ENCODE measurements around the gene CALCB. TPM values are rescaled to one million over a fixed set of nuclear protein-coding genes. Genes with fewer than 3 reads are reported as not detected.

CALCB gene
- total RNA-seq, 1 donor from 2014 or later, result not detected

GRCh38 chr11:15071556-15072255, 1.7 kb upstream of the CALCB start:
- DNase-seq (peak; percentile 39), ATAC-seq (ENCODE audit: poor library complexity) (no peak)
- intact Hi-C loops (cut with DNase I), result loop anchor here (10.0 kb wide), 1 partner anchor 167 kb away; no protein-coding TSS in a partner anchor

GRCh38 chr11:15072551-15073143, 746 bp upstream of the CALCB start:
- no peak for DNase-seq
- ATAC-seq (ENCODE audit: poor library complexity), result no peak
- intact Hi-C loops (cut with DNase I), result loop anchor here (10.0 kb wide), 1 partner anchor 168 kb away; no protein-coding TSS in a partner anchor

DNA sequence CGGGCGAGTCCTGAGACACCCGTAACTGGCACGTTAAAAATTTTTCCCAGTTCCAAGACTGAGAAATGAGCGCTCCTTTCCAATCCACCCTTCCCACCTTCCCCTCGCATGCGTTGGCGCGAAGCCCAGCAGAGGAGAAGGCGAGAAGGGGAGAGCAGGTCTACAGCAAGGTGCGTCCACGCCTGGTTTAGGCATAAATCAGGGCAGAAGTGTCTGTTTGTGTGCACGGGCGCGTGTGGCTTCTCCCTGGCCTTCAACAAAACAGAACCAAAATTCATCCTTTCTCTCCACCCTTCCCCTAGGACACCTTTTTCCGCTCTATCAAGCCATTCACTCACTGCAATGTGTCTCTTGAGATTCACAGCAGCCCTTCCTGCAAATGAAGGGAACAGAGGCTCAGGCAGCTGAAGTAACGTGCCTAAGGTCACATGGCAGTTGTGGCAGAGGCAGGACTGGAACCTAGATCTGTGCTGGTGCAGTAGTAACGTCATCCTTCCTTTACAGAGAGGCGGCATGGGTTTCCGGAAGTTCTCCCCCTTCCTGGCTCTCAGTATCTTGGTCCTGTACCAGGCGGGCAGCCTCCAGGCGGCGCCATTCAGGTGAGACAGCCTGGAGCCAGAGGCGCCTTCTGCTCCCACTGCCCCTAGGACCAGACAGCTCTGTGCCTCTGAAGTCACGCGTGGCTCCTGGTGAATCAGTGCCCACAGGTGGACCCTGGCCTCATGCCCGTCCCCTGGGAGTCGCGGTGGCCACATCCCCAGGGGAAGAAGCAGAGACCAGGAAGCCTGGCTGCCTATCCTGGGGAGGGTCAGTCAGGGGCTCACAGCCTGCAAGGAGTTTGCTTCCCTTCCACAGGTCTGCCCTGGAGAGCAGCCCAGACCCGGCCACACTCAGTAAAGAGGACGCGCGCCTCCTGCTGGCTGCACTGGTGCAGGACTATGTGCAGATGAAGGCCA, 1.1 kb downstream of the CALCB start:
- intact Hi-C loops (cut with DNase I), result loop anchor here (10.0 kb wide), 1 partner anchor 170 kb away; no protein-coding TSS in a partner anchor
- DNase-seq (peak; percentile 93), ATAC-seq (ENCODE audit: poor library complexity) (peak; percentile 95)

DNA sequence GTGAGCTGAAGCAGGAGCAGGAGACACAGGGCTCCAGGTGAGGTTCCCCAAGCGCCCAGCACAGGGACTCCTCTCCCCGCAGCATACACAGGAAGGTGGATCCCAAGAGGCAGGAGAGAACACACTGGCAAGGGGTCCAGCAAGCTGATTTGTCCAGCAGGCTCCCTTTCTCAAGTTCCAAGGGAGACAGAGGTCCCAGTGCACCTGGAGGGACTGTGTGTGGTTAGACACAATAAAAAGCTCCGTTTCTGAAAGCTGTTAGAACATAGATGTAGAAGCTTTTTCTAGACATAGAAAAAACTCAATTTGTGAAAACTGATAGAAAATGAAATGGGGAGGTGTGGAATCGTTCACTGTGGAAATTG, 1.8 kb downstream of the CALCB start:
- DNase-seq (no peak), ATAC-seq (ENCODE audit: poor library complexity) (no peak)
- intact Hi-C loops (cut with DNase I), result loop anchor here (10.0 kb wide), 1 partner anchor 170 kb away; no protein-coding TSS in a partner anchor

DNA sequence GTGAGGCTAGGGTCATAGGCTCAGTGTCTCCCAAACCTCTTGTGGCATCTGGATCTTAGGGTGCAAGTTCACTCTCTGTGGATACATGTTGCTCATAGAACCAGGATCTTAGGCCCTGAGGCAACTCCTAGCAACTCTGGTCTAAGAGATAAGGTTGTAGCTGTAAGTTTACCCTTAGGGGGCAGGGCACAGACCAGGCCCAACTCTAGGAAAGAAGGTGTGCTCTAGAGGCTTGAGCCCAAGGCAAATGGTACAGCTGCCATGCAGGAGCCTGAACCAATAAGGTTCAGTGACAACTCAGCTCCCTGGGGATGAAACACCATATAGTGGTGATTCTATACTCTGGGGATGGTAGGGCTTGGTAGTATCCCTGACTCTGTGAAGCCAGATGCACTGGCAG, 17.8 kb downstream of the CALCB start:
- intact Hi-C loops (cut with DNase I), result no loop called here

GRCh38 chr11:15091625-15092024, 18.2 kb downstream of the CALCB start:
- DNase-seq (no peak), ATAC-seq (ENCODE audit: poor library complexity) (no peak)
- intact Hi-C loops (cut with DNase I), result no loop called here

More for the DNA sequence above, 17.8 kb downstream of the CALCB start:
- no peak for ATAC-seq (ENCODE audit: poor library complexity)
- DNase-seq, result no peak

- no peak for DNase-seq
- intact Hi-C loops (cut with DNase I), result no loop called here
- no peak for ATAC-seq (ENCODE audit: poor library complexity)
Observed at GRCh38 chr11:15093432-15093831, 20.0 kb downstream of the CALCB start.

GRCh38 chr11:15095736-15096228, 22.4 kb downstream of the CALCB start:
- intact Hi-C loops (cut with DNase I), result no loop called here
- DNase-seq (no peak), ATAC-seq (ENCODE audit: poor library complexity) (no peak)

DNA sequence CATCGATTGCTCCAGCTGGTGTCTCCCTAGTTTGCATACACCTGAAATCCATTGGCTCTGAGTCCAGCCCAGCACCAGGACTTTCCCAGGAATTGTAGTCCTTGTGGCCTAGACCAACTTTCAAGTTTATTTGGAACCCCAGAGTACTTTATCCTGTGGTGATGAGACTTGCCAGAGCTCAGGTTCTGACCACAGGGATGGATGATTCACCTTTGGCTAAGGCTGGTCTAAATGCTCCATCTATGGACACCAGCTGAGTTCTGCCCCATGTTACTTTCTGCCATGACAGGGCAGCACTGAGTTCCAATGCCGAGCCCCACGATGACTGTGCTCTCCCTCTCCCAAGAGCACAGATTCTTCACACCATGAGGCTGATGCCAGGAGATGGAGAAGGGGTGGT, 24.0 kb downstream of the CALCB start:
- DNase-seq (no peak), ATAC-seq (ENCODE audit: poor library complexity) (no peak)

DNA sequence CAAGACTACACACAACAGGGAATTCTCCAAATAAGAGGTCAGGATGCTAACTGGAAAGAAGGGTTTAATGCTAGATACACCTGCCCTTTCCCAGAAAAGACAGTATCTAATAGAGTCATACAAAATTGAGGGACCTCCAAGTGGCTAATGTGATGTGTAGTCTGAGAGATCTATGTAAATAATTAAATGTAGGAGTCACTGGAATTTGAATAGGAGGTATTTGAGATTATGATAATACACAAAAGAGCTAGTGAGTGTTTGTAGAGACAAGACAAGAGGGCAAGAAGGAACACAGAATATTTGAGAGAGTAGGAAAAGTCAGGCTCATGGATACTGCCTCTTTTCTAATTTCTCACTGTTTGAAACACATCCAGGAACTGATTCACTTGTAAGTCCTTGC, 25.9 kb downstream of the CALCB start:
- ATAC-seq (ENCODE audit: poor library complexity) (no peak), DNase-seq (no peak)
- intact Hi-C loops (cut with DNase I), result no loop called here

More for the DNA sequence above, 24.0 kb downstream of the CALCB start:
- intact Hi-C loops (cut with DNase I), result no loop called here

DNA sequence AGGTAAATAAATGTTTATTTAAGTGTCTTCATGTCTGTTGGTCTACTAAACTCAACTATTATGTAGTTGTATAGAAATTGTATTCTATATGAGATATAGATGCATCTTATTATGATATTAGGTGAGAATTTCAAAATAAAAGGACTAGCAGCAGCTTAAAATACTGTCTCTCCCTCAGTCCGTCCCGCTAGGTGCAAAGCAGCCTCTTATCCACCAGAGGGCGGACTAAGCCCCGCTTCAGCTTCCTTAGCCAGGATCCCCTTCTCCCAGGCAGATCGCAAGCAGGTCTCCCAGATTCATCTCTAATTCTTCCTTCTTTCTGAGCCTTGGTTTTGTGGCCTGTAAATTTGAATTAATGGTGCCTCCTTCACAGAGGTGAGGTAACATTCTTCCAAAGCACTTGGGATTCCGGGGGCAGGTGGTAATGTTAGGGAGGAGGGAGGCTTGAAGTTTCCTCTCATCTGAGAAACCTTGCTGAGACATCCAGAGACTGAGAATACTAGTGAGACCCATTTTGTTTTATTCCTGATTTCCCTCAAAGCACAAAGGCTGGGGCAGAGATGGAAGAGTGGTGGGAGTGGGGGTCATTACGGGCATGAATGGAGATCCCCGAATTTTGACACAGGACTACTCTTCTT, 27.8 kb downstream of the CALCB start:
- DNase-seq (peak; percentile 59), ATAC-seq (ENCODE audit: poor library complexity) (peak; percentile 89)
- intact Hi-C loops (cut with DNase I), result loop anchor here (2.0 kb wide), 1 partner anchor 108 kb away; no protein-coding TSS in a partner anchor

GRCh38 chr11:15104166-15104565, 30.8 kb downstream of the CALCB start:
- intact Hi-C loops (cut with DNase I), result no loop called here
- ATAC-seq (ENCODE audit: poor library complexity), result no peak
- DNase-seq, result no peak

DNA sequence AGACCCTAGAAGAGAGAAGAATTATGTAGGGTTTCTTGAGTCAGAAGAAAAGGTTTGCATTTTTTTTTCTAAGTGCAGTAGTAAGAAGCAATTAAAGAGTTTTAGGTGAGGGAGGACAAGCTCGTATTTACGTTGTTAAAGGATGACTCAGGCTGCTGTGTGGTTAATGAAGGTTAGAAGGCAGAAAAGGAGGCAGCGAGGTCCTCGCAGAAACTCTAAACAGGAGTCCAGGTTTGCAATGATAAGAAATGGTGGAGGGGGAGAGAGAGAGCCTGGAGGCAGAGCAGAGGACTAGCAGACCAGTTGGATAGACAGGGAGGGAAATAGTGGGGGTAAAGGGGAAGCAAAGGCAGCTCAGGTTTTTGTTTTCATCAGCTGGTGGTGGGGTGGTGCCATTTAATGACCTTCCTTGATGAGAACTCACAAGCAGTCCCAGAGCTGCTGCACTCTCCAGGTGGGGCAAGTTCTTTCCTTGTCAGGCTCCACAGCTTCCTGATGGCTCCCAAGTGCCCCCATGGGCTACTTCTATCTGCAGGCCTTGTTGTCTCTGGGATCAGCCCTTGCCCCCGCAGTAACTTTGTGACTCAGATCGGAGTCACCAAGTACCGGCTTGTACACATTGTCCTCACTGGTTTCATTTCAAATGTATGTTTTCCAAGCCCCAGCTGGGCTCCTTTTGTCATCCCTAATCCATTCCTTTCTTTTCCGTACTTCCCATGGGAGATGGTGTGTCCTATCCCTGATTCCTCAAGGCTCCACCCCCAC, 33.0 kb downstream of the CALCB start:
- intact Hi-C loops (cut with DNase I), result no loop called here
- ATAC-seq (ENCODE audit: poor library complexity), result no peak
- no peak for DNase-seq

DNA sequence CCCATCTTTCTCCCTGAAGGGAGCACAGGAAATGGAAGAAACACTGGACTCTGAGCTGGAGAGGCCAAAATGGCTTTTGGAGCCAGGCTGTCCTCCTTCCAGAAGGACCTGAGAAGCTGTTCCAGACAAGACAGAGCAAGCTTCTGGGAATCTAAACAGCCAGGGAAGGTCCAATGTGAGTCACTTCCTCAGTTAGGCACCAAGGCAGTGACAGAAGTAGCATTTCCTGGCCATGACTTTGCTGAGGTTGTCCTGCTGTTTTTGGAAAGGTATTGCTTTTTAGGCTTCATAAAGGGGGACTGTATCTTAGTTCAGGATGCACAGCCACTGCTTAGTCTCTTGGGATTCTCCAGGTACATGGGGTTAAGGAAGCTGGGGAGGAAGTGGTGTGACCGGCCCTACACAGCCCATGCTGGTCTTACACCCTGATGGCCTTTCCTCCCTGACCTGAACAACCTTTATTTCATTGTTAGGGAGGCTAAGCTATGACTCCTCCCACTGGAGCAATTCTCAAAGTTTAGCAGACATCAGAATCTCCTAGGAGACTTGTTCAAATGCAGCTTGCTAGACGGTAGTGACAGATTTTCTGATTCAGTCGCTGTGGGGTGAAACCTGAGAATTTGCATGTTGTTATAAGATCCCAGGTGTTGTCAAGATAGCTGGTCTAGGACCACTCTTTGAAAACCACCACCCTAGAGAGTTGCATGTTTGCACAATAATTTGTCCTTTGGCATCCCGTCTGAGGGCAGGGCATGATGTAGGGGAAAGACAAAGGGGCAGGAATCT, 34.5 kb downstream of the CALCB start:
- intact Hi-C loops (cut with DNase I), result no loop called here
- ATAC-seq (ENCODE audit: poor library complexity), result no peak
- no peak for DNase-seq

- intact Hi-C loops (cut with DNase I), result no loop called here
- no peak for DNase-seq
Observed at GRCh38 chr11:15108592-15109130, 35.3 kb downstream of the CALCB start.

DNA sequence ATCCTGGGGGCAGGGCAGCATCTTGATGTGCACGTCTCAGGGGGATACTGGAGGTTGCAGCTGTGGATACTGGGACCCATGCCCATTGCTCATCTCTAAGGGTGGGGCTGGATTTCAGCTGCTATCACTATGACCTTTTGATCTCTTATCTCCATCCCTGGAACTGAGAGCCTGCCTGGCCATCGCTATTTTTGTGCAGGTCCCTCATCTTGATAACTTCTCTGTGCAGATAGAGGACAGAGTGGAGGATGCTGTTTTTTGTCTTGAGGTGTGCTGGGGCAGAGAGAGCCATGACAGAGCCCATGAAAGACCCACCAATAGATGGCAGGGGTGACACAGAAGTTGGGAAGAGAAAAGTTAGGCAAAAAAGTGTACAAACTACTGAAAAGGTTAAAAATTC, 36.2 kb downstream of the CALCB start:
- intact Hi-C loops (cut with DNase I), result no loop called here
- no peak for DNase-seq
- no peak for ATAC-seq (ENCODE audit: poor library complexity)

More at GRCh38 chr11:15108592-15109130, 35.3 kb downstream of the CALCB start:
- ATAC-seq (ENCODE audit: poor library complexity), result no peak

DNA sequence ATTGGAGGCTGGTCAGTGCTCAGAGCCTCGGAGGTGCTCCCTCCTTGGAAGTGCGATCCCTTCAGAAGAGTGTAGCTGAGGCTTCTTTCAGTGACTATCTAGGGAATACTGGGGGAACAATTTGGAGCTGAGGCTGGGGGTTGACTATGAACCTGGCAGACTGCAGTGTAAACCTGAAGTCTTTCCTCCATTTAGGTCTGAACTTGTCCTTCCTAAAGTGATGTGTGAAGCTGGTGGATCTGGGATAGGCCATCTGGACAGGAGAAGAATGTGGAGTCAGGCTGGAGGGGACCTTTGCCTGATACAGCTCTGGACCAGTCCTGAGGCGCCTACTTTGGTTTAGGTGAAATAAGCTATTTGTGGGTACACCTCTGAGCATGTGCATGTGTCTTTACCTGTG, 37.8 kb downstream of the CALCB start:
- DNase-seq (no peak), ATAC-seq (ENCODE audit: poor library complexity) (no peak)
- intact Hi-C loops (cut with DNase I), result no loop called here
